ENCODE results near the gene GMPS.

The GMPS gene

DNA sequence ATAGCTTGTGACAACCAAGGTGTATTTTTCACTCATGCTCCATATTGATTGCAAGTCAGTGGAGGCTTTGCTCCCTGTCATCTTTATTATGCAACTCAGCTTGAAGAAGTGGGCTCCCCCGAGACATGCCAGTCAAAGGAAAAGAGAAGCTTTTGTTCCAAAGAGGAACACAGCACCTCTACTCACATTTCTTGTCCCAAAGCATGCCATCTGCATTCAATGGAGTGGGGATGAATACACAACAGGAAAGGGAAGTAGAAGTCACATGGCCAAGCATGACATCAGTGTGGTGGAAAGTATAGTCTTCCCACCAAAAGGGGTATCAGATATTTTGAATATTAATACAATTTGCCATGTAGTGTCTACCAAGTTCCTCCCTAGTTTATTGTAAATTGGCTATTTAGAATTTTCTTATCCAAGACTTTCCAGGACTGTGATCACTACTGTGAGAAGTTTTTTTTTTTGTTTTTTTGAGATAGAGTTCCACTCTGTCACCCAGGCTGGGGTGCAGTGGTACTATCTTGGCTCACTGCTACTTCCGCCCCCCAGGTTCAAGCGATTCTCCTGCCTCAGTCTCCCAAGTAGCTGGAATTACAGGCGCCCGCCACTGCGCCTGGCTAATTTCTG lies 114.5 kb downstream of the GMPS start:
- H4K20me1 ChIP-seq: no peaks in the 10 kb centered on the region
- TF ChIP-seq Cebpa-rat (IDR thresholded peaks at IDR 0.05): no peak
- no peaks in the 10 kb centered on the region for H3K27me3 ChIP-seq
- no peaks in the 10 kb centered on the region for H3K36me3 ChIP-seq
- no peak overlapping the region for H3K27ac ChIP-seq
- H3K9ac ChIP-seq: no peak overlapping the region
- H3K4me1 ChIP-seq: no peaks in the 10 kb centered on the region
- H3K9me3 ChIP-seq: no peaks in the 10 kb centered on the region; the same call in 1 of the 2 replicates
- H3K4me2 ChIP-seq: no peak overlapping the region
- no peak overlapping the region for H3K4me3 ChIP-seq

GRCh38 chr3:155989536-155989935 lies 119.1 kb downstream of the GMPS start:
- no peak for TF ChIP-seq Cebpa-rat (IDR thresholded peaks at IDR 0.05)
- H3K27ac ChIP-seq: no peak overlapping the region
- no peaks in the 10 kb centered on the region for H3K36me3 ChIP-seq
- H3K27me3 ChIP-seq: no peaks in the 10 kb centered on the region
- no peak overlapping the region for H3K4me3 ChIP-seq
- H3K9me3 ChIP-seq: no peaks in the 10 kb centered on the region; the same call in 1 of the 2 replicates
- H4K20me1 ChIP-seq: no peaks in the 10 kb centered on the region
- no peak overlapping the region for H3K4me2 ChIP-seq
- H3K4me1 ChIP-seq: no peaks in the 10 kb centered on the region
- H3K9ac ChIP-seq: no peak overlapping the region

- Histone ChIP-seq H3K27me3 (no peaks in the 10 kb centered on the region), H3K4me1 (no peaks in the 10 kb centered on the region), H3K27ac (no peak overlapping the region), H3K4me2 (no peak overlapping the region), H3K9ac (no peak overlapping the region), H3K9me3 (no peaks in the 10 kb centered on the region), H3K36me3 (no peaks in the 10 kb centered on the region), H3K4me3 (no peak overlapping the region), H4K20me1 (no peaks in the 10 kb centered on the region)
- no peak for TF ChIP-seq Cebpa-rat (IDR thresholded peaks at IDR 0.05)
Measured at GRCh38 chr3:155991212-155991611, 120.8 kb downstream of the GMPS start.

DNA sequence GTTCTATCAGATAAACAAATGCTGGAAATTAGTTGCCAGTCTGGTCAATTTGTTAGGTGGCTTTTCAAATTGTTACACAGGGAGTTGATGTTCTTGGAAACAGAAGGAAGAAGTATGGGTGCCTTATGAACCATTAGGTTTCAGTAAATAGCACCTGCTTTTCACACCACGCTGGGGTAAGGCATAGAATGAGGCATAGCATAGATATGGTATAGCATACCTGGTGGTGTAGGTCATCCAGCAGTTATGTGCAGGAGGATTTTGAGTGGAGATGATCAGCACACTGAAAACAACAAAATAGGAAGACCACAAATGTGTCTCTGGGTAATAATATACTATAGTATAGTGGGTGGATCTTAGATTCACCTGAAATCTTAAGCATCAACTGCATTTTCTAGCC lies 121.4 kb downstream of the GMPS start:
- no peak overlapping the region for H3K27ac ChIP-seq
- H3K4me3 ChIP-seq: no peak overlapping the region
- H3K4me2 ChIP-seq: no peak overlapping the region
- no peaks in the 10 kb centered on the region for H3K36me3 ChIP-seq
- no peaks in the 10 kb centered on the region for H4K20me1 ChIP-seq
- H3K9me3 ChIP-seq: no peaks in the 10 kb centered on the region
- no peak for TF ChIP-seq Cebpa-rat (IDR thresholded peaks at IDR 0.05)
- no peaks in the 10 kb centered on the region for H3K27me3 ChIP-seq
- no peaks in the 10 kb centered on the region for H3K4me1 ChIP-seq
- H3K9ac ChIP-seq: no peak overlapping the region
